Measurements from ENCODE around the gene NUCB1. TPM values are rescaled to one million over a fixed set of nuclear protein-coding genes. Genes with fewer than 3 reads are reported as not detected.
A peak's percentile ranks its signal among the peaks of the same experiment; 100 is the strongest.

The NUCB1 gene
- total and polyA plus RNA-seq, 9 of the 15 experiments (the other 6 are each of a cell fraction or from before 2014, with no cell fraction given), result 3.1 to 153 (median 71.7) TPM

GRCh38 chr19:48872182-48872883, 27.8 kb upstream of the NUCB1 start, which contains the start of gene PPP1R15A (continued):
- no peak for TF ChIP-seq ZNF318 (IDR thresholded peaks at IDR 0.05; ENCODE audit: borderline replicate concordance in 1 of 2, low read depth in 1 of 2)
- peak; percentile 74 for TF ChIP-seq CBFA2T3 (IDR thresholded peaks at IDR 0.05)
- no peak for TF ChIP-seq BCLAF1 (IDR thresholded peaks at IDR 0.05; ENCODE audit: borderline replicate concordance in 1 of 2, control insufficient read depth in 1 of 2, low read depth in 2 of 2, low read length in 1 of 2)
- peak in 1 of 2 experiments; percentile 82; a peak in 2 of 4 replicates for TF ChIP-seq CSDE1 (IDR thresholded peaks at IDR 0.05)
- peak in 1 of 2 experiments; percentile 41; a peak in 1 of 4 replicates for TF ChIP-seq RCOR1 (IDR thresholded peaks at IDR 0.05; ENCODE audit: borderline replicate concordance in 1 of 2, low read depth in 2 of 2, low read length in 2 of 2)
- TF ChIP-seq HEY1 (CRISPR knock-in tag; IDR thresholded peaks at IDR 0.05; ENCODE audit: borderline replicate concordance), result no peak
- TF ChIP-seq TAF1 (IDR thresholded peaks at IDR 0.05; ENCODE audit: control insufficient read depth, extremely low read depth, insufficient read depth, low read length, severe bottlenecking), result peak; percentile 94
- TF ChIP-seq TEAD4 (IDR thresholded peaks at IDR 0.05; ENCODE audit: low read length), result peak; percentile 76
- no peak for TF ChIP-seq TEAD4 (CRISPR knock-in tag; IDR thresholded peaks at IDR 0.05; ENCODE audit: borderline replicate concordance)
- TF ChIP-seq TSC22D4 (tag; IDR thresholded peaks at IDR 0.05), result no peak
- TF ChIP-seq SIRT6 (IDR thresholded peaks at IDR 0.05; ENCODE audit: low read depth, low read length), result peak; percentile 75
- peak; percentile 56; the same call in 1 of the 2 replicates for TF ChIP-seq JUN (IDR thresholded peaks at IDR 0.05; ENCODE audit: borderline replicate concordance, low read depth, low read length)
- TF ChIP-seq JUN (CRISPR knock-in tag; IDR thresholded peaks at IDR 0.05; ENCODE audit: borderline replicate concordance), result peak; percentile 74
- no peak for TF ChIP-seq MCM7 (IDR thresholded peaks at IDR 0.05)
